Cortex of kidney (tissue), 1 donor: ENCODE data around the gene CD9.

Experiments
- DNase-seq: peaks from one replicate; lab custom pipeline; 2025; lab: John Stamatoyannopoulos, UW

The CD9 gene

GRCh38 chr12:6275928-6276887 lies 76.0 kb downstream of the CD9 start:
- DNase-seq = no peak

DNA sequence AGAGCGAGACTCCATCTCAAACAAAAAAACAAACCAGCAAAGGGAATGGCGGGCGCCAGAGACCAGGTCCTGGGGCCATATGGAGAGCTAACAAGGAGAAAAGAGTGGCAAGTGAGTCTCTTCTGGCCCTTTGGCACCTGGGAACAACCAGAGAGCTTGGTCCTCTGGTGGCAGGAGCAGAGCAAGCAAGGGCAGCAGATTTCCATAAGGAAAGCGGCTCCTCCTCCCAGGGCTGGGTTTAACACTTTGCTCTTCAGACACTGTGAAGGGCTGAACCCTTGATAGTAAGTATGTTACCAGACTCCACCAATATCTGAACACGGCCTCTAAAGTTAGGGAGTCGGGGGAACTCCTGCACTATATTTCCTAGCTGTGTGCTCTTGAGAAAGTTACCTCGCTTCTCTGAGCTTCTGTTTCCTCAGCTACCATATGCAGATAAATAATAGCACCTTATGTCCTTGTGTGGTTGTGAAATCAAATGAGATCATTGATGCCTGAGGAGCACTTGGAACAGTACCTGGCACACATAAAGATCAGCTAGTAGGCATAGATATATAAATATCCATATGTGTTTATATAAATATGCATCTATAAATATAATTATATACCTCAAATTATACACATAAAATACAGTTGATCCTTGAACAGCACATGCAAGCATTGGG lies 76.9 kb downstream of the CD9 start:
- DNase-seq = no peak

GRCh38 chr12:6277982-6278438 lies 77.8 kb downstream of the CD9 start:
- DNase-seq = no peak

DNA sequence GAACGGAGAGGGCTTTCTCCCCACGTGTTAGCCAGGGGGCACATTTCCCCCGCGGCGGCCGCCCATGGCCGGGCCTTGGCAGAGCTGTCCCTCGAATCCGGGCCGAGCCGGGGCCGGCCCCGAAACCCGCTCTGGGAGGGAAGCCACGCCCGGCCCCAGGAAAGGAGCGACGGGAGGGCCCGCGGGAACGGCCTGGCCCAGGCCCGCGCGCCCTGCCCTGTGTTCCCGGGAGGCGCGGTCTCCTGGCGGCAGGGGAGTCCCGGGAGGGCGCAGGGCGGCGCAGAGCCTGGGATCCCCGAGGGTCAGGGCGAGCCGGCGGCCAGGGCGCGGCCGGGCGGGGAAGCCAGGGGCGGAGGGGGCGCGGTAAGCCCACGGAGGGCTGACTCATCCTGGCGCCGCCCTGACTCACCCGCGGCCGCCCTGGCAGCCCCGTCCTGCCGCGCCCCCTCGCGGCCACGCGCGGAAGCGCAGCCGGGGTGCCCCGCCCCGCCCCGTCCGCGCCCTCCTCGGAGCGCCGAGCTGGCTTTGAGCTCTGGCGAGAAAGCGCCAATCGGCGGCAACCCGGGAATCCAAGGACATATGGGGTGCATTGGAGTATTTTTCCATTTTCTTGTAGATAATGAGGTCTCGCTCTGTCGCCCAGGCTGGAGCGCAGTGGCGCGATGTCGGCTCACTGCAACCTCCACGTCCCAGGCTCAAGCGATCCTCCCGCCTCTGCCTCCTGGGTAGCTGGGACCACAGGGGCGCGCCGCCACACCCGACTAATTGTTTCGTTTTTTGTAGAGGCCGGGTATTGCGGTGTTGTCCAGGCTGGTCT lies 78.4 kb downstream of the CD9 start:
- DNase-seq = no peak

DNA sequence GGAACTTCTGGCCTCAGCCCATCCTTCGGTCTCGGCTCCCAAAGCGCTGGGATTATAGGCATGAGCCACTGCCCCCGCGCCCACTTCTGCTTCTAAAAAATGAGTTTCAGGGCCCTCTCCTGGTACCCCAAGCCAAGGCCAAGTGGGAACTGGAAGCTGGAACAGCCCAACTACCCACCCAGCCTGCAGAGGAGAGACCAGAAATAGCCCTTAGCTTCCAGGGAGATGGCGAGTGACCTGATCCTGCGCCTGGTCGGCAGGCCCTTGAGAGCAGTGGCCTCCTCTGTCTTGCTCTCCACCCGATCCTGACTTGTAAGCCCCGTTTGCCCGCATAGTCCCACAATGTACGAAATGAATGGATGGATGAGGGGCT lies 79.0 kb downstream of the CD9 start:
- no peak for DNase-seq

- DNase-seq = no peak
These were observed 79.4 kb downstream of the CD9 start for GRCh38 chr12:6279631-6280030.

DNA sequence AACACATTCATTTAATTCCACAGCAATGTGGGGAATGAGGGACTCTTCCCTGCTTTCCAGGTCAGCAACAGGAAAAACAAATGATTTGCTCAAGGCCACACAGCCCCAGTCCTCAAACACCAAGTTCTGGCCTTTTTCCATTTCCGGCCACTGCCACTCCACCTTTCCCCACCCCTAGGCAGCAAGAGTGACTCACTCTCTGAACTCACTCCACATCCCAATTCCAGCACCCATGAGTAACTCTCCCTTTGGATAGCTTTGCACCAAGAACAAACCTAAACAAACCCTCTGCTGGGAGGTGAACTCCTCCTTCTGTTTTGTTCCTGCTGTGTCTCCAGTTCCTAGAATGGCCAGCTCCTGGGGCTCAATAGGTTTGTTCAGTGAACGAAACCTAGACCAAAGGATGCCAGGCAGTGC lies 79.9 kb downstream of the CD9 start:
- DNase-seq = no peak

GRCh38 chr12:6280672-6281071 lies 80.5 kb downstream of the CD9 start:
- DNase-seq = no peak

- DNase-seq = no peak
These were observed 81.0 kb downstream of the CD9 start for GRCh38 chr12:6281081-6281809.

- no peak for DNase-seq
These were observed 82.2 kb downstream of the CD9 start for GRCh38 chr12:6282453-6282840.

DNA sequence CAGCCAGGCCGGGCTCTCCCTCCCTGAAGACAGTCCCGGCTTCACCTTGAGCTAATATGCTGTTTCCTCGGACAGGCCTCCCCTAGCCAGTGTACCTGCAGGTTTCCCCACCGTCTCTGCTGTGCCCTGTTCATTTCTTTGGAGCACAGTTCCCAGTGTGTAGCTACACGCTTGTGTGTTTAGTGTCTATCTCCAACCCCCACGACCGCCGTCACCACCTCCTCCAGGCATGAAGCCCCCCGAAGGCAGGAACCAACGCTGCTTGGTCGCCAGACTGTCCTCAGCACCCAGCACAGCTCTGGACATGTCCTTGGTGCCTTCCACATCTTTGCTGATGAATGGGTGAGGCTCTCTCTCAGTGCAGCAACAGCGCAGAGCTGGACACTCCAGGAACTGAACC lies 84.1 kb downstream of the CD9 start:
- no peak for DNase-seq

DNA sequence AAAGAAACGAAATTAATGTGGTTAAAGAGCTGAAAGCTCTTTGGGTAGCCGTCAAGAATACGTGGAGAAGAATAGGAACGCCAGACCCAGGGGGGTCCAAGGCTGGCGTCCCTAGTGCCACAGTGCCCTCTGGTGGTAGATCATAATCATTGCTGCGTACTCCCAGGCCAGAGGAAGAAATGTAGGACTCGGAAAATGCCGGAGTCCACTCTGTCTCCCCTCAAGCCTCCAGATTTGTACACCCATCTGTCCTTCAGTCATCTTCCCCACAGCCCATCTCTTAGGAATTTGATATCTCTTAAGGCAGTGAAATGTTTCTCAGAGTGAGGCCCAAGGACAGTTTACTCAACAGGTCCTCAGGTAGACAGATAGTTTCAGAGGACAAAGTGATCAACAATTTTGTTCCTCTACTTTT lies 84.9 kb downstream of the CD9 start:
- DNase-seq = no peak

- DNase-seq = no peak
These were observed 85.5 kb downstream of the CD9 start for GRCh38 chr12:6285532-6286306.
